OCI-M1 (cell line): Measurements from ENCODE around the gene PKN2.
"Not testable (repeated sequence)": the region's sequence is repeated elsewhere in the genome, so short reads cannot be mapped to it uniquely, and the experiment has no call there.

ENCODE experiments used
- DNase-seq: peaks from one replicate; lab custom pipeline; 2025; lab: John Stamatoyannopoulos, UW

PKN2 gene

GRCh38 chr1:88680471-88680870 lies 3.6 kb upstream of the PKN2 start:
- no peak for DNase-seq

DNA sequence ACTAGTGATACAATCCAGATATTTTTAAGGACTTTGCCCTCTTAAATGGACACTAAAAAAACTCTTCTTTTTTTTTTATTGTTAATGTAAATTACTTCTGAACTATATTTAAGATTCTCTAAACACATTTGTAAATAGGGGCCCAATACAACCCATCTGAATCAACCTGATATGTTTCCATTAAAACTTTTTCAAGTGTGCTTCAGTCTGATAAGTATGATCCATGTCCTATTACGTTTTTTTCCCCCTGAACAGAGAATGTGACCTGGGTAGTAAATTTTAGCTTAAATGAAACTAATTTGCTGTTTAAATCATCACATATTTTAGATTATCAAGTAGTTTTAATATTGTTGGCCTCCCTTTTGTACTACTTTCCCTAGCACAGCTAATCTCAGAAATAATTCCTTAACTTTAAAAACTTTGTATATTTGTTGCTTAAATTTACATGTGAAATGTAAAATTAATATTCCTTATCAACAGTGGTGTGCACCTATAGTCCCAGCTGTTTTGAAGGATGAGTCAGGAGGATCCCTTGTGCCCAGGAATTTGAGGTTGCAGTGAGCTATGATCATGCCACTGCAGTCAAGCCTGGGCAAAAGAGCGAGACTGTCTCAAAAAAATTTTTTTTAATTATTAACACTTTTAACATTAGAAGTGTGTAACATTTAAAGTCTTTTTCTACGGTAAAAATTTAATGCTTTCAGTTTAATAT lies 3.0 kb upstream of the PKN2 start:
- DNase-seq: peak; percentile 15

GRCh38 chr1:88684482-88685258 lies 597 bp downstream of the PKN2 start:
- DNase-seq: peak; percentile 82

DNA sequence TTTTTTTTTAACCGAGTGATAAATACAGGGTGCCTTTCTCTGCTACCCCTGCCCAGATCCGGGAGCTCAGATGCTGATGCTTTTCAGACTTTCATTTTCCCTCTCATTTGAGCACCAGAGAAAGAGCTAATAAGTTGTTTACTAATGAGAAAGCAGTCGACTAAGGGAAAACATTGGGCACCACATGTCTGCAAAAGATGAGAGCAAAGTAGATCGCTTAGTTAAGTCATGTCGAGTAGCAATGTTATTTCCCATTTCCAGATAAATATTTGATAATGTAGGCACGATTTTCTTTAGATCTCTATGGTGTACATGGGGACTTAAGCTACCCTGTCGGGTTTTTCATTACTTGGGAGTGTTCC lies 1.2 kb downstream of the PKN2 start:
- DNase-seq: peak; percentile 77

GRCh38 chr1:88691540-88691939 lies 7.5 kb downstream of the PKN2 start:
- no peak for DNase-seq

- DNase-seq: no peak
These were observed 11.7 kb downstream of the PKN2 start for GRCh38 chr1:88695781-88696180.

GRCh38 chr1:88697503-88697902 lies 13.4 kb downstream of the PKN2 start:
- DNase-seq: no peak

GRCh38 chr1:88698140-88698539 lies 14.1 kb downstream of the PKN2 start:
- DNase-seq: no peak

- no peak for DNase-seq
These were observed 14.7 kb downstream of the PKN2 start for GRCh38 chr1:88698764-88699163.

DNA sequence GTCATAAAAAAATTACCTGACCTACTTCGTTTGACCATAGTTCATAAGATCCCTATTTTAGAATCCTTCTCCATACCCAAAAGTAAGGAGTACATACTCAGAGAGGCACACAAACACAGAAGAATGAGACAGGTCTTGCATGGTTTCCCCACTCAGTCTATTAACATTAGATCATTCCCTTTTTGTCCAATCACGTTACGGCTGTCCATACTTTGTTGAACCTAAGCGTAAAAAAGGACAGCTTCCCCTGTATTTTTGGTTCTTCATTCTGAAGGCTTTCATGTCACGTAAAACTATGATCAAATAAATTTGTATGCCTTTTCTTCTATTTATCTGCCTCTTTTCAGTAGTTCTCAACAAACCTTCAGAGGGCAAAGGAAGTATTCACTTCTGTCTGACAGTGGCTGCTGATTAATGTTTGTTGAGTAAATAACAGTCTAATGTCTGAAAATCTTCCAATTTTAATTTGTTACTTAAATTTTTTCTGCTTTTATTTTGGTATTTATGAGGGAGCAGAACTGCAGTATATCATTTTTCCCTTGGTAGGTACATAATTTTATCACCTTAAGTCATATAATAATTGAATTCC lies 16.4 kb downstream of the PKN2 start:
- no peak for DNase-seq

GRCh38 chr1:88701275-88701674 lies 17.2 kb downstream of the PKN2 start:
- peak; percentile 87 for DNase-seq

GRCh38 chr1:88701793-88702192 lies 17.7 kb downstream of the PKN2 start:
- not testable (repeated sequence) for DNase-seq

DNA sequence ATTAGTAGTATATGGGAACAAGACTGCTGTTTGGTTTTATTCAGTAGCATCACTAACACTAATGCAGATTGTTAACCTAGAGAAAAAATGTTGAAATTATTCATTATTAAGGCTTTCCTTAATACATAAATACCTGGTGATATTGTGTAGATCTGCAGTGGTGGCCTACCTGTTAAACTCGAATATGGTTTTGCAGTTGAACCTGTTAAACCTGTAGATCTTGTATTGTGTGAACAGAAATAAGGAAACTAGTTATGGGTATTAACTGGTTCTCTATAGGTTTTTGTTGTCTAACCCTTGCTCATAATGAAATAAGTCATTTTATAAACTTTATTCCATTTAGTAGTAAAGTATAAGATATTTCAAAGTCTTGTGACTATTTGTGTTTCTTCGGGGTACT lies 23.9 kb downstream of the PKN2 start:
- no peak for DNase-seq

GRCh38 chr1:88712907-88713306 lies 28.8 kb downstream of the PKN2 start:
- not testable (repeated sequence) for DNase-seq

GRCh38 chr1:88716571-88716970 lies 32.5 kb downstream of the PKN2 start:
- not testable (repeated sequence) for DNase-seq

- no peak for DNase-seq
These were observed 38.4 kb downstream of the PKN2 start for GRCh38 chr1:88722492-88722891.

GRCh38 chr1:88726697-88727096 lies 42.6 kb downstream of the PKN2 start:
- DNase-seq: peak; percentile 30

- no peak for DNase-seq
These were observed 43.1 kb downstream of the PKN2 start for GRCh38 chr1:88727205-88727604.

DNA sequence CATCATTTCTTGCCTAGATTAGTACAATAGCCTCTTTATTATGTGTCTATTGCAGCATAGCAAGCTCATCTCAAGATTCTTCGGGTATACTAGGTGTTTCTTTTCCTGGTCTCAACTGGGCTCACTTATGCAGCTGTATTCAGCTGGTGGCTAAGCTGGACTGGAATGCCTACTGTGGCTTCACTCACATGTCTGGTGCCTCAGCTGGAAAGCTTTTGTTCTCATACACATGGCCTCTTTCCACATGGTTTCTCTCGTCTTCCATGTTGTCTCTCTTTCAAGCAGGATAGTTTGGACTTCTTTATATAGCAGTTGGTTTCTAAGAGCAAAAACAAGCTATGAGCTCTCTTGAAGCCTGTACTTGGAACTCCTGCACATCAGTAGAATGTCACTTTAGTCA lies 45.2 kb downstream of the PKN2 start:
- DNase-seq: no peak

GRCh38 chr1:88730132-88730675 lies 46.1 kb downstream of the PKN2 start:
- peak; percentile 27 for DNase-seq

GRCh38 chr1:88730995-88731394 lies 46.9 kb downstream of the PKN2 start:
- no peak for DNase-seq

DNA sequence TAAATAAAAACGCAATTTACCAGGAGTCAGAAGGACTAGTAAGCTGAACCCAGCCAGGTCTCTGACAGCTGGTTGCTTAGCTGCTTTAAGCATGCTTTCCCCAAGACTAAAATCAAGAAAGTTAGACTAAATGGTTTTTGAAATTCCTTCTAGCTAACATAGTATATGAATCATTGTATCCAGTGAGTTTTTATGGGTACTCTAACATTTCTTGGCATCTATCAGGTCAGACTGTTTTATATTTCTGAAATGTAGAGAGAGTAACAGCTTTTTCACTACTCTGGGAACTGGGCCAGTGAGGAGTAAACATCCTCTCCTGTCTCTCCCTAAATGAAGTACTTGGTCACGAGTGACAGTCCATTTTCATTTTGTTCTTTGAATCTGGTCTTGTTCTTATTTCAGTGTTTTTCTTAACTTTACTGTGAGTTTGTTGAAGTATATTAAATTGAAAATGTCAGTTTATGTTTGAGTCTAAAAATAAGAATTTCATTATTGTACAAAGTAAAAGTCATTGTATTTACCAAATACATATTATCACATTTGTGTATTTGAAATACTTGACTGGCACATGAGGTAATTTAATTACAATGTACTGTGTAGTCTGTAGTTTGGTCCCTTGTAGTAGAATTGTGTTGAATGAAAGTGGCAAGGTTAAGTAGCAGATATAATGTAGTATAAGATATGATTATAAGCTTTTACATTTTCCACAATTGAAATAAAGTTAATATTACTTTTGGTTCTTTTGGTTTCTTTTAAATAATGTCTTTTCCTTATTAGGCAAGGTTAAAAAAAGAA lies 47.6 kb downstream of the PKN2 start:
- peak; percentile 31 for DNase-seq
